ENCODE results near the gene PARD3.

The PARD3 gene

GRCh38 chr10:34310234-34310633 lies 504.9 kb downstream of the PARD3 start:
- no peak for DNase-seq (ENCODE audit: low read depth in 2 of 2)

GRCh38 chr10:34305189-34305588 lies 509.9 kb downstream of the PARD3 start:
- no peak for DNase-seq (ENCODE audit: low read depth in 2 of 2)

GRCh38 chr10:34303022-34303421 lies 512.1 kb downstream of the PARD3 start:
- no peak for DNase-seq (ENCODE audit: low read depth in 2 of 2)

- no peak for DNase-seq (ENCODE audit: low read depth in 2 of 2)
Observed at GRCh38 chr10:34299105-34299611, 515.9 kb downstream of the PARD3 start.

- no peak for DNase-seq (ENCODE audit: low read depth in 2 of 2)
Observed at GRCh38 chr10:34298346-34298818, 516.7 kb downstream of the PARD3 start.

- no peak for DNase-seq (ENCODE audit: low read depth in 2 of 2)
Observed at GRCh38 chr10:34297541-34298345, 517.4 kb downstream of the PARD3 start.

- DNase-seq (ENCODE audit: low read depth in 2 of 2) = no peak
Observed at GRCh38 chr10:34295142-34295548, 520.0 kb downstream of the PARD3 start.

- no peak for DNase-seq (ENCODE audit: low read depth in 2 of 2)
Observed at GRCh38 chr10:34294137-34294536, 521.0 kb downstream of the PARD3 start.

GRCh38 chr10:34292675-34293074 lies 522.4 kb downstream of the PARD3 start:
- no peak for DNase-seq (ENCODE audit: low read depth in 2 of 2)

- DNase-seq (ENCODE audit: low read depth in 2 of 2) = no peak
Observed at GRCh38 chr10:34292194-34292565, 522.9 kb downstream of the PARD3 start.

- no peak for DNase-seq (ENCODE audit: low read depth in 2 of 2)
Observed at GRCh38 chr10:34291466-34292193, 523.5 kb downstream of the PARD3 start.

- no peak for DNase-seq (ENCODE audit: low read depth in 2 of 2)
Observed at GRCh38 chr10:34290412-34291081, 524.5 kb downstream of the PARD3 start.

- no peak for DNase-seq (ENCODE audit: low read depth in 2 of 2)
Observed at GRCh38 chr10:34288634-34289033, 526.5 kb downstream of the PARD3 start.

- DNase-seq (ENCODE audit: low read depth in 2 of 2) = no peak
Observed at GRCh38 chr10:34286136-34286739, 528.9 kb downstream of the PARD3 start.

GRCh38 chr10:34281661-34282582 lies 533.2 kb downstream of the PARD3 start:
- DNase-seq (ENCODE audit: low read depth in 2 of 2) = no peak

- DNase-seq (ENCODE audit: low read depth in 2 of 2) = no peak
Observed at GRCh38 chr10:34280599-34281374, 534.3 kb downstream of the PARD3 start.

- no peak for DNase-seq (ENCODE audit: low read depth in 2 of 2)
Observed at GRCh38 chr10:34275626-34276130, 539.4 kb downstream of the PARD3 start.

GRCh38 chr10:34274906-34275305 lies 540.2 kb downstream of the PARD3 start:
- no peak for DNase-seq (ENCODE audit: low read depth in 2 of 2)

GRCh38 chr10:34273340-34273739 lies 541.8 kb downstream of the PARD3 start:
- no peak for DNase-seq (ENCODE audit: low read depth in 2 of 2)

- no peak for DNase-seq (ENCODE audit: low read depth in 2 of 2)
Observed at GRCh38 chr10:34272316-34272715, 542.8 kb downstream of the PARD3 start.
